Psoas muscle (tissue), 8 donors: ENCODE data around the gene GATA3. TPM values are rescaled to one million over a fixed set of nuclear protein-coding genes. Genes with fewer than 3 reads are reported as not detected.

Experiments used
- ATAC-seq, 4 donors: fragments of 200-7000 bp; cut with Tn5 transposase; one replicate each; pipeline ENCODE4 v1.9.1; 2020; ENCODE audit warnings: moderate library complexity in 3 of 4, mild to moderate bottlenecking in 2 of 4
- DNase-seq, 2 donors: peaks; one replicate each; pipeline ENCODE4 v3.0.0-alpha.2; 2020
- H3K27ac ChIP-seq: fragments of 200-600 bp; one replicate; pipeline ENCODE4 v1.8.0; 2022
- H3K27me3 ChIP-seq, 3 donors: fragments of 200-600 bp in 1 of 3; one replicate each; pipeline versions ENCODE4 v1.6.1 to v1.8.0; 2013 to 2022; ENCODE audit warnings: low read length in 2 of 3, mild to moderate bottlenecking in 2 of 3, moderate library complexity in 1 of 3; ENCODE audit not compliant: insufficient read depth in 3 of 3
- H3K36me3 ChIP-seq, 2 donors: fragments of 200-600 bp in 1 of 2; one replicate each; pipeline versions ENCODE4 v1.6.1 to v1.8.0; 2013 to 2022; ENCODE audit warnings: low read depth in 1 of 2, mild to moderate bottlenecking in 1 of 2, moderate library complexity in 1 of 2; ENCODE audit not compliant: insufficient read depth in 1 of 2
- H3K4me1 ChIP-seq: fragments of 200-600 bp; one replicate; pipeline ENCODE4 v1.8.0; 2022
- H3K4me3 ChIP-seq: fragments of 200-600 bp; one replicate; pipeline ENCODE4 v1.8.0; 2022; ENCODE audit warnings: mild to moderate bottlenecking
- H3K9me3 ChIP-seq: fragments of 200-600 bp; one replicate; pipeline ENCODE4 v1.8.0; 2022
- CTCF ChIP-seq: fragments of 200-600 bp; IDR thresholded peaks from one replicate; pipeline ENCODE4 v1.8.0; 2022; ENCODE audit warnings: antibody characterized with exemption
- WGBS, 3 donors: extraction: QIAGEN DNeasy Blood & Tissue Kit; methylation state at CpG; one replicate each; pipeline versions ENCODE4 v1.1.6 to v1.1.7; 2013; 5-methylcytosine and 5-hydroxymethylcytosine counted together
- intact Hi-C, 2 donors: fragments of 100-400 bp; cut with DNase I; formaldehyde crosslinking; loops; one replicate each; pipeline versions ENCODE4 v1.11.0 to v1.14.2; 2022
- polyA plus RNA-seq, 3 donors: library from polyadenylated mRNA; stranded (reverse); fragments of 200-250 nt; gene quantifications; one replicate each; pipeline ENCODE4 v1.2.3, GENCODE V29; 2013
- total RNA-seq, 4 donors: library from RNA; stranded (reverse); fragmentation: NEBNext Ultra II Directional in 2 of 4; extraction: Animal tissue kit (Norgen Biotek cat#: 25700) in 2 of 4; gene quantifications; one replicate each; pipeline versions ENCODE4 v1.2.1 to v1.2.4, GENCODE V29; 2021 to 2023
- donor health status: healthy with polysubstance abuse.
- donor health status: DM: no; HTN: no; CAD: no; lungs with moderate emphysema.
- donor health status: Bipolar disorder and iron deficiency.
- donor health status: healthy.
- donor health status: DM: yes; HTN: yes; CAD: no.
- donor health status: DM: no; HTN: no; CAD: no.
- donor health status: DM: no; HTN: no; CAD: no.
- donor health status: DM: yes; HTN: yes; CAD: no.

GATA3 gene
- total and polyA plus RNA-seq, 7 donors: 0.64 to 1.8 (median 0.74) TPM

- peak overlapping the region; percentile 41 for H3K27ac ChIP-seq
- intact Hi-C loops: no loop called here
Observed at GRCh38 chr10:8056378-8056777, 1.9 kb downstream of the GATA3 start.

GRCh38 chr10:8056871-8057331 lies 2.4 kb downstream of the GATA3 start:
- 61 to 71% (median 61%) methylated on average over 13 of the region's 13 CpGs for WGBS, 3 donors
- Histone ChIP-seq H3K27ac (peak overlapping the region; percentile 41), H3K4me3 (peak overlapping the region; percentile 63), H3K9me3 (no peaks in the 10 kb centered on the region), H3K27me3 (peaks cover 0 to 95% (median 36%) of the 10 kb centered on the region in 3 donors), H3K36me3 (no peaks in the 10 kb centered on the region), H3K4me1 (peaks cover 14% of the 10 kb centered on the region)
- DNase-seq: peak in 1 of 2 donors; percentile 39
- ATAC-seq: no peak
- intact Hi-C loops: no loop called here
- no peak for TF ChIP-seq CTCF

More at GRCh38 chr10:8056378-8056777, 1.9 kb downstream of the GATA3 start:
- Histone ChIP-seq H3K27me3 (peaks cover 0 to 95% (median 41%) of the 10 kb centered on the region in 3 donors), H3K9me3 (no peaks in the 10 kb centered on the region), H3K4me3 (peak overlapping the region; percentile 63), H3K36me3 (no peaks in the 10 kb centered on the region), H3K4me1 (peaks cover 19% of the 10 kb centered on the region)
- ATAC-seq (no peak), DNase-seq (no peak)
- TF ChIP-seq CTCF: no peak
- WGBS, 3 donors: 49 to 63% (median 60%) methylated on average over 6 of the region's 6 CpGs

- Histone ChIP-seq H3K9me3 (no peaks in the 10 kb centered on the region), H3K4me1 (peaks cover 11% of the 10 kb centered on the region), H3K27me3 (peaks cover 0 to 94% (median 29%) of the 10 kb centered on the region in 3 donors), H3K36me3 (no peaks in the 10 kb centered on the region), H3K4me3 (peak overlapping the region; percentile 63), H3K27ac (no peak overlapping the region)
- no peak for TF ChIP-seq CTCF
- DNase-seq (no peak), ATAC-seq (no peak)
- intact Hi-C loops: no loop called here
- 71 to 75% (median 71%) methylated on average over 15 of the region's 15 CpGs for WGBS, 3 donors
Observed at GRCh38 chr10:8057636-8058273, 3.3 kb downstream of the GATA3 start.

GRCh38 chr10:8058274-8059111 lies 4.0 kb downstream of the GATA3 start:
- H3K36me3 ChIP-seq: no peaks in the 10 kb centered on the region
- peaks cover 0 to 94% (median 26%) of the 10 kb centered on the region in 3 donors for H3K27me3 ChIP-seq
- DNase-seq (no peak), ATAC-seq (no peak)
- no peak overlapping the region for H3K27ac ChIP-seq
- intact Hi-C loops: no loop called here
- H3K4me1 ChIP-seq: peaks cover 10% of the 10 kb centered on the region
- H3K4me3 ChIP-seq: peak overlapping the region; percentile 11
- 47 to 52% (median 49%) methylated on average over 37 to 45 of the region's 45 CpGs for WGBS, 3 donors
- H3K9me3 ChIP-seq: no peaks in the 10 kb centered on the region
- TF ChIP-seq CTCF: no peak
